ENCODE data around the gene RIMS4. TPM values are rescaled to one million over a fixed set of nuclear protein-coding genes. Genes with fewer than 3 reads are reported as not detected.

The RIMS4 gene
- total and polyA plus RNA-seq, 2 of the 8 experiments (the other 6 are each of a cell fraction or from before 2014, with no cell fraction given), result 13.3 to 44.2 TPM

- Histone ChIP-seq H4K5ac (ENCODE audit: insufficient read length, low read depth, low read length) (no peak overlapping the region), H3K23ac (ENCODE audit: insufficient read length) (no peak overlapping the region), H3K79me1 (ENCODE audit: low read depth, low read length) (no peaks in the 10 kb centered on the region), H3K23me2 (ENCODE audit: low read depth, low read length) (peaks cover 5% of the 10 kb centered on the region; the same call in 1 of the 2 replicates), H3K4me2 (ENCODE audit: insufficient read depth in 1 of 2, low read depth in 2 of 2, low read length in 2 of 2) (no peak overlapping the region), H2AK5ac (ENCODE audit: low read depth, low read length) (no peak overlapping the region), H2BK12ac (ENCODE audit: low read depth, low read length) (peak overlapping the region; percentile 43; the same call in 1 of the 2 replicates), H2BK120ac (replicated peaks; ENCODE audit: low read depth, low read length) (no peak overlapping the region), H2BK5ac (ENCODE audit: low read depth, low read length) (no peak overlapping the region), H3K14ac (ENCODE audit: insufficient read length) (no peak overlapping the region), H3K79me2 (ENCODE audit: control insufficient read depth in 1 of 2, insufficient read depth in 2 of 2, low read length in 2 of 2) (no peaks in the 10 kb centered on the region), H3K18ac (ENCODE audit: extremely low read depth, low read length) (no peak overlapping the region), H2BK15ac (ENCODE audit: low read length) (no peak overlapping the region), H3K56ac (replicated peaks; ENCODE audit: insufficient read length, low read depth, low read length) (no peak overlapping the region), H2AFZ (ENCODE audit: low read length) (no peak overlapping the region), H4K8ac (ENCODE audit: extremely low read depth, insufficient read depth, low read length) (no peak overlapping the region; the same call in none of the 2 replicates), H3K9ac (replicated peaks in 1 of 4; ENCODE audit: extremely low read depth in 1 of 4, low read depth in 3 of 4, low read length in 3 of 4) (no peak overlapping the region), H3K4me3 (ENCODE audit: extremely low read depth in 1 of 4, insufficient read depth in 2 of 4, low read depth in 3 of 4, low read length in 4 of 4) (no peak overlapping the region), H3K27me3 (replicated peaks in 1 of 4; ENCODE audit: control insufficient read depth in 3 of 4, extremely low read depth in 1 of 4, insufficient read depth in 3 of 4, low read length in 3 of 4) (no peaks in the 10 kb centered on the region), H3K4me1 (replicated peaks in 1 of 4; ENCODE audit: control insufficient read depth in 3 of 4, insufficient read depth in 4 of 4, low read length in 3 of 4) (peaks cover 0 to 5% (median 0%) of the 10 kb centered on the region in 4 experiments; a peak in 3 of 7 replicates), H3K4ac (replicated peaks; ENCODE audit: insufficient read length, low read depth, low read length) (no peak overlapping the region), H4K91ac (replicated peaks; ENCODE audit: insufficient read length, low read length) (no peak overlapping the region), H3K27ac (ENCODE audit: low read depth, low read length) (no peak overlapping the region), H3K9me3 (ENCODE audit: insufficient read depth in 2 of 2, low read depth in 1 of 2, low read length in 1 of 2) (no peaks in the 10 kb centered on the region), H3K36me3 (ENCODE audit: control insufficient read depth in 2 of 4, insufficient read depth in 4 of 4, low read length in 3 of 4) (no peaks in the 10 kb centered on the region; a peak in 1 of 8 replicates), H4K20me1 (replicated peaks in 1 of 2; ENCODE audit: control insufficient read depth in 1 of 2, insufficient read depth in 2 of 2, low read length in 2 of 2) (peaks cover 0 to 6% of the 10 kb centered on the region in 2 experiments), H2BK20ac (ENCODE audit: low read length) (no peak overlapping the region)
- FAIRE-seq (no peak), DNase-seq (ENCODE audit: low read depth in 1 of 2, low spot score in 2 of 2) (no peak)
- no peak for TF ChIP-seq ATF3 (IDR thresholded peaks at IDR 0.05; ENCODE audit: insufficient read depth, low read depth, low read length)
- TF ChIP-seq PHF8 (conservative IDR thresholded peaks at IDR 0.05; ENCODE audit: low read depth, low read length), result no peak
- no peak for TF ChIP-seq SRF (IDR thresholded peaks at IDR 0.05; ENCODE audit: low read depth, low read length)
- TF ChIP-seq SP1 (IDR thresholded peaks at IDR 0.05; ENCODE audit: low read depth, low read length), result no peak
- no peak for TF ChIP-seq EP300 (IDR thresholded peaks at IDR 0.05; ENCODE audit: borderline replicate concordance in 1 of 2, low read depth in 2 of 2, low read length in 2 of 2)
- no peak for TF ChIP-seq RAD21 (IDR thresholded peaks at IDR 0.05 in 1 of 2, conservative IDR thresholded peaks at IDR 0.05 in 1 of 2; ENCODE audit: low read depth in 2 of 2, low read length in 2 of 2)
- no peak for TF ChIP-seq POLR2AphosphoS5 (IDR thresholded peaks at IDR 0.05; ENCODE audit: low read depth, low read length)
- CTCF ChIA-PET (ENCODE audit: partially characterized antibody), result interaction anchor here (1.5 to 17.1 kb wide), 6 partner anchors 9 to 97 kb away, joined by 3 to 256 read pairs (median 8); partner anchors contain the start of gene KCNK15
- POLR2A ChIA-PET (ENCODE audit: partially characterized antibody), result interaction anchor here (1.0 to 1.4 kb wide), 4 partner anchors 10 to 20 kb away, joined by 3 to 4 read pairs (median 3); no protein-coding TSS in a partner anchor
- WGBS, 2 experiments (ENCODE audit: extremely low coverage in 1 of 2, insufficient coverage in 1 of 2, insufficient read length in 1 of 2, insufficient replicate concordance in 2 of 2, low coverage in 1 of 2, low lambda C conversion rate in 2 of 2, missing lambda C conversion rate in 1 of 2), result 82% methylated on average over 7 of the region's 7 CpGs; no CpG with 5 or more reads in 1 of the 2 experiments
Observed at GRCh38 chr20:44765701-44766347, 44.5 kb downstream of the RIMS4 start.

All from H1 (cell line).